ENCODE measurements around the gene NT5DC2.

DNA sequence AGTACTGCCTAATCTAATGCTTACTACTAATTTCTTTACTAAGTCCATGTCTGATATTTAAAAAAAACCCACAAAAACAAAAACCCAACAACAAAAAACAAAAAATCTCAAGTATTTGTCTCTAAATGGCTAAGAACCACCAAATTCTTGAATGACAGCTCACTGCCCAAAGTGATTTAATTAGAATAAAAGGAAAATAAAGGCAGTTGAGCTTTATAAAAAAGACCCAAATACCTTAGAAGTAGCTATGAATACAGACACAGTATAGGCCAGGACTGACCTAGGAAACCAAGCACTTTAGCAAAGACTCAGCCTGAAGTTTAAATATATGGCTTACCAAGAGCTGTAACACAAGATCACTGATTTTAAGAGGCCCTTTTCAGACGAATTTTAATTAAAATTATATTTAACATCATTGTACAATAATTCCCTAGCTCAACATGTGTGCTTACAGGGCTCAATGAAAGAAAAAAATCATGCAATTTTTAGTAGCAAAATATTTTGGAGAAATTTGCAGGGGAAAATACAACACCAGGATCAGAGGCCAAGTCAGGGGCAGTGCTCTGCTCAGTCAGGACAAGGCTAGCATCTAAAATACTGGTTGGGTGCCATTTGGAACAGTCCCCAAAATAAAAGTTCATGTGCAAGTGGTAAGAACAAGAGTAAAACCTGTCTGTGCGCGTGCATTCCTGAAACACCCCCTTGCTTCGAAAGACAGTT is 27.5 kb upstream of the NT5DC2 start:
- TF ChIP-seq GABPA (IDR thresholded peaks at IDR 0.05; ENCODE audit: borderline replicate concordance, insufficient read depth, low read length) (no peak), BCL11A (IDR thresholded peaks at IDR 0.05; ENCODE audit: low read depth in 2 of 2, low read length in 2 of 2) (no peak), RAD21 (IDR thresholded peaks at IDR 0.05 in 1 of 2, conservative IDR thresholded peaks at IDR 0.05 in 1 of 2; ENCODE audit: low read depth in 2 of 2, low read length in 2 of 2) (no peak)
- TF ChIP-seq, protein P1, sequence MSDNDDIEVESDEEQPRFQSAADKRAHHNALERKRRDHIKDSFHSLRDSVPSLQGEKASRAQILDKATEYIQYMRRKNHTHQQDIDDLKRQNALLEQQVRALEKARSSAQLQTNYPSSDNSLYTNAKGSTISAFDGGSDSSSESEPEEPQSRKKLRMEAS (IDR thresholded peaks at IDR 0.05), result no peak
- TF ChIP-seq, protein P2, sequence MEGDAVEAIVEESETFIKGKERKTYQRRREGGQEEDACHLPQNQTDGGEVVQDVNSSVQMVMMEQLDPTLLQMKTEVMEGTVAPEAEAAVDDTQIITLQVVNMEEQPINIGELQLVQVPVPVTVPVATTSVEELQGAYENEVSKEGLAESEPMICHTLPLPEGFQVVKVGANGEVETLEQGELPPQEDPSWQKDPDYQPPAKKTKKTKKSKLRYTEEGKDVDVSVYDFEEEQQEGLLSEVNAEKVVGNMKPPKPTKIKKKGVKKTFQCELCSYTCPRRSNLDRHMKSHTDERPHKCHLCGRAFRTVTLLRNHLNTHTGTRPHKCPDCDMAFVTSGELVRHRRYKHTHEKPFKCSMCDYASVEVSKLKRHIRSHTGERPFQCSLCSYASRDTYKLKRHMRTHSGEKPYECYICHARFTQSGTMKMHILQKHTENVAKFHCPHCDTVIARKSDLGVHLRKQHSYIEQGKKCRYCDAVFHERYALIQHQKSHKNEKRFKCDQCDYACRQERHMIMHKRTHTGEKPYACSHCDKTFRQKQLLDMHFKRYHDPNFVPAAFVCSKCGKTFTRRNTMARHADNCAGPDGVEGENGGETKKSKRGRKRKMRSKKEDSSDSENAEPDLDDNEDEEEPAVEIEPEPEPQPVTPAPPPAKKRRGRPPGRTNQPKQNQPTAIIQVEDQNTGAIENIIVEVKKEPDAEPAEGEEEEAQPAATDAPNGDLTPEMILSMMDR (IDR thresholded peaks at IDR 0.05; ENCODE audit: control extremely low read depth in 1 of 3, insufficient read depth in 1 of 3, low read depth in 1 of 3, low read length in 3 of 3), result no peak
